Keratinocyte (primary cell): ENCODE data around the gene BRCA1. TPM values are rescaled to one million over a fixed set of nuclear protein-coding genes. Genes with fewer than 3 reads are reported as not detected.

Experiments
- DNase-seq: peaks from one replicate; pipeline ENCODE4 v3.0.0-alpha.2; 2011; ENCODE audit warnings: low read depth, missing footprints, low spot score
- FAIRE-seq: peaks from 2 replicates; lab custom pipeline; 2011; peaks lifted over from hg19 to GRCh38; lab: Jason Lieb, UNC
- H2AFZ ChIP-seq: 2 replicates; pipeline ENCODE4 v1.6.0; 2012; ENCODE audit warnings: low read length, control low read depth, inconsistent platforms; ENCODE audit not compliant: control insufficient read depth
- H3K27ac ChIP-seq: 2 replicates; pipeline ENCODE4 v1.5.1; 2011; ENCODE audit warnings: low read length; ENCODE audit not compliant: control insufficient read depth, insufficient read depth
- H3K27me3 ChIP-seq: 3 replicates; pipeline ENCODE4 v1.6.0; 2011; ENCODE audit warnings: low read length; ENCODE audit not compliant: control insufficient read depth, insufficient read depth; ENCODE audit errors: extremely low read depth
- H3K36me3 ChIP-seq, 2 experiments: 2 replicates in 1 of 2; 3 replicates in 1 of 2; pipeline ENCODE4 v1.5.1; 2011; ENCODE audit warnings: low read length in 2 of 2, mild to moderate bottlenecking in 1 of 2; ENCODE audit not compliant: control insufficient read depth in 2 of 2, insufficient read depth in 2 of 2; ENCODE audit errors: extremely low read depth in 1 of 2
- H3K4me1 ChIP-seq: 3 replicates; pipeline ENCODE4 v1.5.1; 2011; ENCODE audit warnings: low read length; ENCODE audit not compliant: control insufficient read depth, insufficient read depth; ENCODE audit errors: extremely low read depth
- H3K4me2 ChIP-seq: 3 replicates; pipeline ENCODE4 v1.6.0; 2011; ENCODE audit warnings: low read depth, low read length; ENCODE audit not compliant: control insufficient read depth, insufficient read depth; ENCODE audit errors: extremely low read depth
- H3K4me3 ChIP-seq, 3 experiments: fragments of 200-600 bp in 1 of 3; sonication (generic) in 1 of 3; 2 replicates in 2 of 3; 3 replicates in 1 of 3; pipeline ENCODE4 v1.5.1; 2011 to 2016; ENCODE audit warnings: low read length in 3 of 3, mild to moderate bottlenecking in 3 of 3, control low read depth in 2 of 3, inconsistent platforms in 1 of 3, low read depth in 1 of 3, mixed read lengths in 1 of 3, mixed run types in 1 of 3, moderate library complexity in 1 of 3; ENCODE audit not compliant: control insufficient read depth in 2 of 3, insufficient read depth in 2 of 3; ENCODE audit errors: extremely low read depth in 1 of 3
- H3K79me2 ChIP-seq: 2 replicates; pipeline ENCODE4 v1.6.0; 2012; ENCODE audit warnings: low read length; ENCODE audit not compliant: control insufficient read depth, insufficient read depth
- H3K9ac ChIP-seq: 3 replicates; pipeline ENCODE4 v1.6.0; 2011; ENCODE audit warnings: low read length; ENCODE audit not compliant: control insufficient read depth, insufficient read depth; ENCODE audit errors: extremely low read depth
- H3K9me1 ChIP-seq: 3 replicates; pipeline ENCODE4 v1.6.0; 2011; ENCODE audit warnings: low read length; ENCODE audit not compliant: control insufficient read depth, insufficient read depth; ENCODE audit errors: extremely low read depth
- H3K9me3 ChIP-seq: 2 replicates; pipeline ENCODE4 v1.5.1; 2012; ENCODE audit warnings: low read depth, low read length; ENCODE audit not compliant: control insufficient read depth
- H4K20me1 ChIP-seq: 3 replicates; pipeline ENCODE4 v1.6.0; 2011; ENCODE audit warnings: low read length; ENCODE audit not compliant: control insufficient read depth, insufficient read depth; ENCODE audit errors: extremely low read depth
- CTCF ChIP-seq, 3 experiments: IDR thresholded peaks in 1 of 3; conservative IDR thresholded peaks in 1 of 3; optimal IDR thresholded peaks in 1 of 3; 2 replicates in 2 of 3; 3 replicates in 1 of 3; pipeline versions ENCODE3 to v1.5.1; 2011; ENCODE audit warnings: low read length in 3 of 3, mild to moderate bottlenecking in 3 of 3, moderate library complexity in 2 of 3, control low read depth in 1 of 3, inconsistent platforms in 1 of 3; ENCODE audit not compliant: insufficient read depth in 2 of 3; ENCODE audit errors: extremely low read depth in 1 of 3
- EZH2 ChIP-seq: IDR thresholded peaks from one replicate; pipeline ENCODE4 v1.6.1; 2012; ENCODE audit warnings: inconsistent platforms, mild to moderate bottlenecking, low read length, moderate library complexity
- dilution Hi-C: fragments of 300-500 bp; cut with MboI; formaldehyde crosslinking; loops from one replicate; pipeline ENCODE4 v1.7.0; 2020; ENCODE audit warnings: low sequenced_read_pairs; ENCODE audit not compliant: extremely low pct_ligation_motif_present
- polyA plus RNA-seq, 5 experiments: library from polyadenylated mRNA; depleted of rRNA in 3 of 5; stranded (reverse) in 3 of 5; stranded (forward) in 1 of 5; unstranded in 1 of 5; fragments of >200 nt; gene quantifications; 1 replicate in 1 of 5; 2 replicates in 3 of 5; 3 replicates in 1 of 5; pipeline versions ENCODE4 v1.2.1 to v1.2.3, GENCODE V29; 2011 to 2012; ENCODE audit warnings: missing spikeins in 2 of 5, low read depth in 1 of 5, low replicate concordance in 1 of 5

The BRCA1 gene
- polyA plus RNA-seq, 1 donor (not counting 4 experiments of a cell fraction or from before 2014, with no cell fraction given): 17.2 TPM

- dilution Hi-C loops: no loop called here
- H4K20me1 ChIP-seq: no peaks in the 10 kb centered on the region
These were observed 109.6 kb downstream of the BRCA1 start for GRCh38 chr17:43015579-43015978.

DNA sequence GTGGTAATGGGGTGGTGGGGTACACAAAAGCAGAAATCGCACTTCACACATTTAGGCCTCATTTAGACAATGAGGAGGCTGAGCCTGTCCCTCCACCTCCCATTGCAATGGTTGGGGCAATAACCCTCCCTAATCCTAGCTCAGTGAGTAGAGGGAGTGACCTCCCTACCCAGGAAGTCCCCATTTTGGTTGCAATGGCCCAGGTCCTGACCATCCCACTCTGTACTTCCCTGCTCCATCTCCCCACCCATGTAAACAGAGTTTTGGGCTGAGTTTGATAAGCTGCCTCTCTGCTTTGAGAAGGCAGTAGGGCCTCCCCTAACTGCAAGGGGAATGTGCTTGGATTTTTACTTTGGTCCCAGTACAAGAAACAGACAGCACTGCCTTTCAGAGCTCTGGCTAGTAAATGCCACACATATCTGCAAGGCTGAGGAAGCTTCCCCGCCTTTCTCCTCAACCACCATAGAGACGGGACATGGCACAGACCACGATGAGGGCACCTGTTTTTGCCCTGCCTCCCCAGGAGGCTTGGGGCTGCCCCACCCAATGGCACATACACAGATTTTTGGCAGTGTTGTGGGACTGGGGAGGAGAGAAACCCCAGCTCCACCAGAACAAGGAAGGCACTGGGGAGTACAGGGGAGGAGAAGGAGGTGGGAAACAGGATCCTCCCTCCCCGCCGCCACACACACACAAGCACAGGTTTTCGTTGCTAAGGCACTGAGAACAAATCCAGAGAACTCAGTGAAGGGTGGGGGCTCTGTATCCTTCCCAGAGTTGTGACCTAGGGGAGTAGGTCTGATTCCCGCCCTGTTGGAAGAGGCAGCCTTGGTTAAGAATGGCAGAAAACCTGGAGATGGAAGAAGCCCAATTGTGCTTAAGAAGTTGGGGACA, 110.3 kb downstream of the BRCA1 start:
- Histone ChIP-seq H3K4me3 (no peak overlapping the region), H4K20me1 (no peaks in the 10 kb centered on the region), H3K4me1 (peaks cover 4% of the 10 kb centered on the region), H3K9ac (no peak overlapping the region), H3K9me3 (no peaks in the 10 kb centered on the region), H2AFZ (no peak overlapping the region), H3K27me3 (no peaks in the 10 kb centered on the region), H3K27ac (no peak overlapping the region), H3K9me1 (no peaks in the 10 kb centered on the region), H3K4me2 (no peak overlapping the region), H3K79me2 (peaks cover 8% of the 10 kb centered on the region), H3K36me3 (peaks cover 19 to 31% of the 10 kb centered on the region in 2 experiments)
- dilution Hi-C loops: no loop called here
- FAIRE-seq: peak; percentile 29
- no peak for DNase-seq
- TF ChIP-seq CTCF (optimal IDR thresholded peaks at IDR 0.05 in 1 of 3, IDR thresholded peaks at IDR 0.05 in 1 of 3, conservative IDR thresholded peaks at IDR 0.05 in 1 of 3; ENCODE audit: extremely low read depth in 1 of 3, insufficient read depth in 2 of 3, low read length in 3 of 3): no peak
- TF ChIP-seq EZH2: no peak

More at GRCh38 chr17:43015579-43015978, 109.6 kb downstream of the BRCA1 start:
- H3K9ac ChIP-seq: no peak overlapping the region
- no peak overlapping the region for H2AFZ ChIP-seq
- no peak overlapping the region for H3K4me2 ChIP-seq
- FAIRE-seq: no peak
- no peaks in the 10 kb centered on the region for H3K9me1 ChIP-seq
- DNase-seq: no peak
- H3K9me3 ChIP-seq: no peaks in the 10 kb centered on the region
- H3K27me3 ChIP-seq: no peaks in the 10 kb centered on the region
- peaks cover 19 to 33% of the 10 kb centered on the region in 2 experiments for H3K36me3 ChIP-seq
- no peak overlapping the region for H3K4me3 ChIP-seq
- H3K27ac ChIP-seq: no peak overlapping the region
- TF ChIP-seq CTCF (optimal IDR thresholded peaks at IDR 0.05 in 1 of 3, IDR thresholded peaks at IDR 0.05 in 1 of 3, conservative IDR thresholded peaks at IDR 0.05 in 1 of 3; ENCODE audit: extremely low read depth in 1 of 3, insufficient read depth in 2 of 3, low read length in 3 of 3): no peak
- TF ChIP-seq EZH2: no peak
- peaks cover 7% of the 10 kb centered on the region for H3K4me1 ChIP-seq
- peaks cover 11% of the 10 kb centered on the region for H3K79me2 ChIP-seq
